ENCODE measurements around the gene GLT6D1.
"Not testable (repeated sequence)": the region's sequence is repeated elsewhere in the genome, so short reads cannot be mapped to it uniquely, and the experiment has no call there.

GLT6D1 gene

GRCh38 chr9:135648494-135649410 is 9.4 kb upstream of the GLT6D1 start:
- no peak overlapping the region for H3K4me3 ChIP-seq (replicated peaks; ENCODE audit: low read depth, low read length)
- TF ChIP-seq, protein P1, sequence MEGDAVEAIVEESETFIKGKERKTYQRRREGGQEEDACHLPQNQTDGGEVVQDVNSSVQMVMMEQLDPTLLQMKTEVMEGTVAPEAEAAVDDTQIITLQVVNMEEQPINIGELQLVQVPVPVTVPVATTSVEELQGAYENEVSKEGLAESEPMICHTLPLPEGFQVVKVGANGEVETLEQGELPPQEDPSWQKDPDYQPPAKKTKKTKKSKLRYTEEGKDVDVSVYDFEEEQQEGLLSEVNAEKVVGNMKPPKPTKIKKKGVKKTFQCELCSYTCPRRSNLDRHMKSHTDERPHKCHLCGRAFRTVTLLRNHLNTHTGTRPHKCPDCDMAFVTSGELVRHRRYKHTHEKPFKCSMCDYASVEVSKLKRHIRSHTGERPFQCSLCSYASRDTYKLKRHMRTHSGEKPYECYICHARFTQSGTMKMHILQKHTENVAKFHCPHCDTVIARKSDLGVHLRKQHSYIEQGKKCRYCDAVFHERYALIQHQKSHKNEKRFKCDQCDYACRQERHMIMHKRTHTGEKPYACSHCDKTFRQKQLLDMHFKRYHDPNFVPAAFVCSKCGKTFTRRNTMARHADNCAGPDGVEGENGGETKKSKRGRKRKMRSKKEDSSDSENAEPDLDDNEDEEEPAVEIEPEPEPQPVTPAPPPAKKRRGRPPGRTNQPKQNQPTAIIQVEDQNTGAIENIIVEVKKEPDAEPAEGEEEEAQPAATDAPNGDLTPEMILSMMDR (IDR thresholded peaks at IDR 0.05; ENCODE audit: low read length, missing control alignments): no peak
- DNase-seq (ENCODE audit: low read depth): no peak

GRCh38 chr9:135647884-135648283 is 8.5 kb upstream of the GLT6D1 start:
- no peak for DNase-seq (ENCODE audit: low read depth)
- TF ChIP-seq, protein P1 (IDR thresholded peaks at IDR 0.05; ENCODE audit: low read length, missing control alignments): no peak

DNA sequence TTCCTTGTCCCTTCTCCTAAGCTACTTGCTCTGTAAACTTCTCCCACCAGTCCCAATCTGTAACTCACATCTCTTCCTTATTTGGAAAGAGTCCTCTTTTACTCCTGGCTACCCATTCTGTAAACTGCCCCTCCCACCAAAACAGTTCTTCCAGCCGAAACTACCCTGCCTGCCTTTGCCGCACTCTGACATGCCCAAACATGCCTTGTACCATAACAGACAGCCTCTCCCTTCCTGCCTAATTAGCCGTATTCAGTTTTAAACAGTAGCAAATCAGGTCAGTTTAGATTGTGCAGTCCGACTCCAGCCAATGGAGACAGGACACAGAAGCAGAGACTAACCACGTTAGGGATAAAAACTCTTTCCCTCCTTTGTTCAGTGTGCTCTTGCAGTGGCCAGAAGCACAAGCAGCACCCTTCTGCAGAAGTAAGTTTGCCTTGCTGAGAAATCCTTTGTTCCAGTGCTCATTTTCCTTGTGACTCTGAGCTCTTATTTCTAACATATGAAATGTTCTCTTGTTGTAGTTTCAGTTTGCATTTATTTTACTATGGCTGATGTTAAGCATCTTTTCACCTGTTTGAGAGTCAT is 5.4 kb upstream of the GLT6D1 start:
- no peak overlapping the region for H3K4me3 ChIP-seq (replicated peaks; ENCODE audit: low read depth, low read length)
- TF ChIP-seq, protein P1 (IDR thresholded peaks at IDR 0.05; ENCODE audit: low read length, missing control alignments): no peak
- DNase-seq (ENCODE audit: low read depth): no peak

More at GRCh38 chr9:135647884-135648283, 8.5 kb upstream of the GLT6D1 start:
- no peak overlapping the region for H3K4me3 ChIP-seq (replicated peaks; ENCODE audit: low read depth, low read length)

DNA sequence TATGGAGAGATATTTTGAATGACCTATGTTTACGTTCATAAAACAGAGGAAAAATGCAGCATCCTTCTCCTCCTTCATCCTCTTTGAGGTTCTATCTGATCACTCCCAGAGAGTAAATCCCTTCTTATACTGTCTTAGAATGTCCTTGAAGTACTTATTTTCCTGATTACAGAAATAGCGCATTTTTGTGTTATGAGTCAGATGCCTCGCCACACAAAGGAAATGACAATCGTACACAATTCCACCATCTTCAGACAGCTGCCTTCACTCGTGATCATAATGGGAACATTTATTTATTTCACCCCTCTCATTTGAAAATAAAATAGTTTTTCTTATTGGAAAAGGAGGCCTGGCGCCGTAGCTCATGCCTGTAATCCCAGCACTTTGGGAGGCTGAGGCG is 2.4 kb upstream of the GLT6D1 start:
- peak; percentile 52 for DNase-seq (ENCODE audit: low read depth)
- no peak overlapping the region for H3K4me3 ChIP-seq (replicated peaks; ENCODE audit: low read depth, low read length)
- TF ChIP-seq, protein P1 (IDR thresholded peaks at IDR 0.05; ENCODE audit: low read length, missing control alignments): no peak

- TF ChIP-seq, protein P1 (IDR thresholded peaks at IDR 0.05; ENCODE audit: low read length, missing control alignments): no peak
- DNase-seq (ENCODE audit: low read depth): no peak
- H3K4me3 ChIP-seq (replicated peaks; ENCODE audit: low read depth, low read length): no peak overlapping the region
Measured at GRCh38 chr9:135641047-135641446, 1.7 kb upstream of the GLT6D1 start.

- H3K4me3 ChIP-seq (replicated peaks; ENCODE audit: low read depth, low read length); DNase-seq (ENCODE audit: low read depth): not testable (repeated sequence)
Measured at GRCh38 chr9:135636930-135637530, 2.3 kb downstream of the GLT6D1 start.

- no peak for DNase-seq (ENCODE audit: low read depth)
- no peak overlapping the region for H3K4me3 ChIP-seq (replicated peaks; ENCODE audit: low read depth, low read length)
- TF ChIP-seq, protein P1 (IDR thresholded peaks at IDR 0.05; ENCODE audit: low read length, missing control alignments): no peak
Measured at GRCh38 chr9:135632841-135633240, 6.5 kb downstream of the GLT6D1 start.

All from fibroblast of pulmonary artery (primary cell).